ENCODE measurements around the gene SNRNP48. TPM values are rescaled to one million over a fixed set of nuclear protein-coding genes. Genes with fewer than 3 reads are reported as not detected.

SNRNP48 gene
- total RNA-seq, 4 donors from 2014 or later = 14.3 to 16.6 (median 15.3) TPM

- intact Hi-C loops (cut with DNase I; ENCODE audit: low total_unique reads) (no loop called here), in situ Hi-C loops (cut with MboI; ENCODE audit: low sequenced_read_pairs in 4 of 4) (no loop called here)
- Histone ChIP-seq H3K4me3 (no peak overlapping the region), H3K27ac (no peak overlapping the region), H3K4me1 (no peaks in the 10 kb centered on the region), H3K36me3 (no peaks in the 10 kb centered on the region), H3K9me3 (no peaks in the 10 kb centered on the region), H3K27me3 (no peaks in the 10 kb centered on the region)
- TF ChIP-seq POLR2A (IDR thresholded peaks at IDR 0.05) = no peak
- no peak for TF ChIP-seq CTCF (IDR thresholded peaks at IDR 0.05 in 4 of 5, conservative IDR thresholded peaks at IDR 0.05 in 1 of 5)
- no peak for DNase-seq
- no peak for ATAC-seq
Observed at GRCh38 chr6:7656355-7656754, 66.4 kb downstream of the SNRNP48 start.

- intact Hi-C loops (cut with DNase I; ENCODE audit: low total_unique reads) = no loop called here
- Histone ChIP-seq H3K27ac (no peak overlapping the region), H3K27me3 (no peaks in the 10 kb centered on the region), H3K36me3 (no peaks in the 10 kb centered on the region), H3K4me1 (no peaks in the 10 kb centered on the region), H3K9me3 (no peaks in the 10 kb centered on the region), H3K4me3 (no peak overlapping the region)
- ATAC-seq (no peak), DNase-seq (no peak)
- TF ChIP-seq POLR2A (IDR thresholded peaks at IDR 0.05) (no peak), CTCF (IDR thresholded peaks at IDR 0.05 in 4 of 5, conservative IDR thresholded peaks at IDR 0.05 in 1 of 5) (no peak)
- in situ Hi-C loops (cut with MboI; ENCODE audit: low sequenced_read_pairs in 4 of 4) = no loop called here
Observed at GRCh38 chr6:7658543-7658942, 68.5 kb downstream of the SNRNP48 start.

GRCh38 chr6:7661364-7661763 lies 71.4 kb downstream of the SNRNP48 start:
- DNase-seq (no peak), ATAC-seq (no peak)
- H3K27me3 ChIP-seq = no peaks in the 10 kb centered on the region
- H3K36me3 ChIP-seq = no peaks in the 10 kb centered on the region
- H3K9me3 ChIP-seq = no peaks in the 10 kb centered on the region
- TF ChIP-seq POLR2A (IDR thresholded peaks at IDR 0.05) (no peak), CTCF (IDR thresholded peaks at IDR 0.05 in 4 of 5, conservative IDR thresholded peaks at IDR 0.05 in 1 of 5) (no peak)
- no peak overlapping the region for H3K4me3 ChIP-seq
- no peak overlapping the region for H3K27ac ChIP-seq
- intact Hi-C loops (cut with DNase I; ENCODE audit: low total_unique reads) = no loop called here
- H3K4me1 ChIP-seq = no peaks in the 10 kb centered on the region
- in situ Hi-C loops (cut with MboI; ENCODE audit: low sequenced_read_pairs in 4 of 4) = no loop called here

Other genes with a start within 250 kb of the SNRNP48 start
- gene CAGE1, start 200.5 kb upstream of the SNRNP48 start, total RNA-seq = not detected
- 10 to 100 TPM; 13.6 to 22.6 (median 14.3) TPM for gene RIOK1, start 200.4 kb upstream of the SNRNP48 start, total RNA-seq
- gene DSP, start 48.5 kb upstream of the SNRNP48 start, total RNA-seq = 1 to 10 TPM in 1 of 4 donors, under 1 TPM in 3; 0.31 to 1.1 (median 0.65) TPM
- 1 to 10 TPM; 1.7 to 8.3 (median 3.3) TPM for gene BMP6, start 135.9 kb downstream of the SNRNP48 start, total RNA-seq

Data from gastrocnemius medialis (tissue), 4 donors.